ENCODE data around the gene GAST.

GAST gene

GRCh38 chr17:41678907-41679739 is 33.0 kb upstream of the GAST start:
- no peak for TF ChIP-seq CTCF (IDR thresholded peaks at IDR 0.05; ENCODE audit: control insufficient read depth, extremely low read depth, insufficient read depth)
- no peak for DNase-seq (ENCODE audit: low read depth)
- H3K4me3 ChIP-seq (ENCODE audit: low read depth, low read length): no peak overlapping the region

DNA sequence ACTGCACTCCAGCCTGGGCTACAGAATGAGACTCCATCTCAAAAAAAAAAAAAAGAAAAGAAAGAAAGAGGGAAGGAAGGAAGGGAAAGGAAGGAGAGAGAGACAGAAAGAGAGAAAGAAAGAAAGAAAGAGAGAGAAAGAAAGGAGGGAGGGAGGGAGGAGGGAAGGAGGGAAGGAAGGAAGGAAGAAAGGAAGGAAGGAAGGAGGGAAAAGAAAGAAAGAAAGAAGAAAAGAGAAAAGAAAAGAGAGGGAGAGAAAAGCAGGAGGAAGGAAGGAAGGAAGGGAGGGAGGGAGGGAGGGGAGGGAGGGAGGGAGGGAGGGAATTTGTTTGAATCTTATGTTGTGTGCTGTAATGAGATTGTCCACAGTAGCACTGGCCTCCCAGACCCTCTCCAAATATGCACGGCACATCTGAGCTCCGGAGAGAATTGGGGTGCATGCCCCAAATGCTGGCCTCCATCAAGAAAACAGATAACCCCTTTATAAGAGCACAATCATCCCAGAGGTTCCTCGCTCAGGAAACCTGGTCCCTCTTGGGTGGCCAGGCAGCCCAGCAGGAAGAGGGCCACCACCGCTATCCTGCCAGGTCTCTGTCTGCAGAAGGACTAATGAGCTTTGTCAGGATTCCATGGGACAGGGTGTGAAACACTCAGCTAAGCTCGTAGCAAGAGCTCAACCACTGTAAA is 32.2 kb upstream of the GAST start:
- H3K4me3 ChIP-seq (ENCODE audit: low read depth, low read length): no peak overlapping the region
- no peak for TF ChIP-seq CTCF (IDR thresholded peaks at IDR 0.05; ENCODE audit: control insufficient read depth, extremely low read depth, insufficient read depth)
- DNase-seq (ENCODE audit: low read depth): no peak

- DNase-seq (ENCODE audit: low read depth): no peak
- TF ChIP-seq CTCF (IDR thresholded peaks at IDR 0.05; ENCODE audit: control insufficient read depth, extremely low read depth, insufficient read depth): no peak
Observed at GRCh38 chr17:41680426-41681040, 31.6 kb upstream of the GAST start.

GRCh38 chr17:41681776-41682175 is 30.4 kb upstream of the GAST start:
- no peak for TF ChIP-seq CTCF (IDR thresholded peaks at IDR 0.05; ENCODE audit: control insufficient read depth, extremely low read depth, insufficient read depth)
- DNase-seq (ENCODE audit: low read depth): no peak
- H3K4me3 ChIP-seq (ENCODE audit: low read depth, low read length): no peak overlapping the region

More at GRCh38 chr17:41680426-41681040, 31.6 kb upstream of the GAST start:
- H3K4me3 ChIP-seq (ENCODE audit: low read depth, low read length): no peak overlapping the region

DNA sequence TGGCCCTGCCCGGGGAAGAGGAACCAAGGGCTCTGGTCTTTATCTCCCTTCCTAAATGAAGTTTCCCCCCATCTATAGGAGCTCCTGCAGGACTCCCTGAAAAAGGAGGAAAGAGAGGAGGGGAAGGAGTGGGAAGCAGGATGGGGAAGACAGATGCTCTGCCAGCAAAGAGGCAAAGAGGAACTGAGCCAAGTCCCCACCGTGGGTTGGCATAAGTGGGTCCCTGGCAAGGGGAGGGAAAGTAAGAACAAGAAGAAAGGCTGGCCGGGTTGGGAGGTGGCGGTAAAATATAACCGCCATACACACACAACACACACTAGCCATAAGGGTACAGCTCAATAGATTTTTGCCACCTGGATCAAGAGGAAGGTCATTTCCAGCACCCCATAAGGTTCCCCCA is 29.5 kb upstream of the GAST start:
- DNase-seq (ENCODE audit: low read depth): no peak
- H3K4me3 ChIP-seq (ENCODE audit: low read depth, low read length): no peak overlapping the region
- TF ChIP-seq CTCF (IDR thresholded peaks at IDR 0.05; ENCODE audit: control insufficient read depth, extremely low read depth, insufficient read depth): no peak

- DNase-seq (ENCODE audit: low read depth): no peak
- no peak for TF ChIP-seq CTCF (IDR thresholded peaks at IDR 0.05; ENCODE audit: control insufficient read depth, extremely low read depth, insufficient read depth)
- no peak overlapping the region for H3K4me3 ChIP-seq (ENCODE audit: low read depth, low read length)
Observed at GRCh38 chr17:41683441-41684007, 28.6 kb upstream of the GAST start.
